Measurements from ENCODE around the gene STAB1. TPM values are rescaled to one million over a fixed set of nuclear protein-coding genes. Genes with fewer than 3 reads are reported as not detected.

Gene STAB1
- total and polyA plus RNA-seq, 2 experiments from 2014 or later: 3.0 to 4.6 TPM

DNA sequence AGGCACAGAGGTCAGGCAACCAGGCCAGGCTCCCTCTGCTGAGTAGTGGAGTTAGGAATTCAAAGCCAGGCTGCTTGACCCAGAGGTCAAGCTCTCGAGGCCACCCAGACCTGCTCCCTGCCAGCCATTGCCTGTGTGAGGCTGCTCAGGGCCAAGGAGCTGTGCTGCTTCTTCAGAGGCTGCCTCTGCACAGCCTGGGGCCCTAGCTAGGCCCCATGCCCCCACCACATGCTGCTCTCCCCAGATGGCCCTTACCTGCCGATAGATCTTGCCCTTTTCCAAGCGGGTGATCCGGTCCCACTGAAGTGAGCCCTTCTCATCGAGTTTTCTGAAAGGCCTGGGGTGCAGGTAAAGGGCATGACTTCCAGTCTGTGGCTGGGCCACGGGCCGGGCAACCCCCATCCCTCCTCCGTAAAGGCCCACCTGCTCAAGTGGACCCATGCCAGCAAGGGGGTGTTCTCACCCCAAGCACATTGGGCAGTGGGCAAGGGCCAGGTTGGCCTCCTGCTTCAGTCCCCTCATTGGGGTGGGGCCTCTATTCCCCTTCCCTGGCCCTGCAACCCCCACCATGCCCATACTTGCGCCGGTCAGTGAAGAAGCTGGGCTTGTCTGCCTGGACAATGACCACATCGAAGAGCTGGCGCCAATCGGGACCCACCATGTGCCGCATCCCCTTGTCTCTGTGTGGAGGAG is 32.0 kb downstream of the STAB1 start:
- Histone ChIP-seq H3K4me1 (ENCODE audit: insufficient read depth) (peaks cover 33% of the 10 kb centered on the region), H3K79me2 (peaks cover 28% of the 10 kb centered on the region), H3K4me3 (no peak overlapping the region), H3K9me3 (ENCODE audit: low read depth) (no peaks in the 10 kb centered on the region), H2AFZ (no peak overlapping the region), H3K27ac (no peak overlapping the region), H3K27me3 (no peaks in the 10 kb centered on the region), H4K20me1 (ENCODE audit: insufficient read depth, poor library complexity, severe bottlenecking) (peaks cover 5% of the 10 kb centered on the region), H3K36me3 (replicated peaks; ENCODE audit: insufficient read depth, low read depth) (no peaks in the 10 kb centered on the region), H3K9me2 (replicated peaks; ENCODE audit: insufficient read depth) (no peaks in the 10 kb centered on the region), H3K4me2 (no peak overlapping the region)
- DNase-seq (ENCODE audit: low spot score): no peak
- TF ChIP-seq EZH2phosphoT487 (IDR thresholded peaks at IDR 0.05; ENCODE audit: low read depth, severe bottlenecking, unreplicated experiment) (no peak), EZH2 (IDR thresholded peaks at IDR 0.05; ENCODE audit: borderline replicate concordance) (no peak)
- TF ChIP-seq, protein P1, sequence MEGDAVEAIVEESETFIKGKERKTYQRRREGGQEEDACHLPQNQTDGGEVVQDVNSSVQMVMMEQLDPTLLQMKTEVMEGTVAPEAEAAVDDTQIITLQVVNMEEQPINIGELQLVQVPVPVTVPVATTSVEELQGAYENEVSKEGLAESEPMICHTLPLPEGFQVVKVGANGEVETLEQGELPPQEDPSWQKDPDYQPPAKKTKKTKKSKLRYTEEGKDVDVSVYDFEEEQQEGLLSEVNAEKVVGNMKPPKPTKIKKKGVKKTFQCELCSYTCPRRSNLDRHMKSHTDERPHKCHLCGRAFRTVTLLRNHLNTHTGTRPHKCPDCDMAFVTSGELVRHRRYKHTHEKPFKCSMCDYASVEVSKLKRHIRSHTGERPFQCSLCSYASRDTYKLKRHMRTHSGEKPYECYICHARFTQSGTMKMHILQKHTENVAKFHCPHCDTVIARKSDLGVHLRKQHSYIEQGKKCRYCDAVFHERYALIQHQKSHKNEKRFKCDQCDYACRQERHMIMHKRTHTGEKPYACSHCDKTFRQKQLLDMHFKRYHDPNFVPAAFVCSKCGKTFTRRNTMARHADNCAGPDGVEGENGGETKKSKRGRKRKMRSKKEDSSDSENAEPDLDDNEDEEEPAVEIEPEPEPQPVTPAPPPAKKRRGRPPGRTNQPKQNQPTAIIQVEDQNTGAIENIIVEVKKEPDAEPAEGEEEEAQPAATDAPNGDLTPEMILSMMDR (IDR thresholded peaks at IDR 0.05; ENCODE audit: poor library complexity): no peak
- WGBS (ENCODE audit: low lambda C conversion rate, missing lambda C conversion rate): 86% methylated on average over 13 of the region's 14 CpGs

DNA sequence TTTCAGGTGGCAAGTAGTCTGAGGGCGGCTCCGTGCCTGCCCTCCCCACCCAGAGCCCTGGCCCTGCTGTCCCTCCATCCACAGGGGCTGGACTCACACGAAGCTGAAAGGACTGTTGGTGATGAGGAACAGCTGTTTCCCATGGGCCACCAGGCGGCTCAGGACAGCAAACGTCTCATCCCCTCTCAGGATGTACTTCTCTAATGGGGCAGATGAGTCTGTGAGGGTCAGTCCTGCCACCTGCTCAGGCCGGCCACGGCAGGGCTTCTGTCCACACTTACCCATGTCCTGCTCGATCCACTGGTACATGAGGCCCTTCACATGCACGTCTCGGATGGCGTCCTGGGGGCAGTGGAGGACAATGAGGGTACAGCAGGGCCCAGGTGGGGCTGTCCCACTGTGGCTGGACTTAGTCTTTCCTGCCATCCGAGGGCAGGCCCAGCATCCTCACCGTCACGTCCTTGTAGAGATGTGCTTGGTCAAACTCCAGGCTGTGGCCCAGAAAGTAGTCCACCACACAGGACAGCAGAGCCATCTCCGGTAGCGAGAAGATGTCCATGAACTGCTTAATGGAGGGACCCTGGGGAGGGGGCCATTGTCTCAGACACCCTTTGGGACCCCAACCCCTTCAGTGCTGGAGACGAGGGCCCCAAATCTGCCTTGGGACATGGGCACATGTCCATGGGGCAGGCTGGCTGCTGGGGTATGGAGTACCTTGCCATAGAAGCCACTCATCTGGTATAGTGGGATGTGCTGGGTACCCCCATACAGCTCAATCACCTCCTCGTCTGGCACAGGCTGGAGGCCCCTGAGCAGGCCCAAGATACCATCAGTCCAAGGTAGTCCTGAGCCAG is 32.8 kb downstream of the STAB1 start:
- peaks cover 36% of the 10 kb centered on the region for H3K79me2 ChIP-seq
- no peaks in the 10 kb centered on the region for H3K27me3 ChIP-seq
- H3K9me3 ChIP-seq (ENCODE audit: low read depth): no peaks in the 10 kb centered on the region
- no peak overlapping the region for H3K4me3 ChIP-seq
- peaks cover 5% of the 10 kb centered on the region for H4K20me1 ChIP-seq (ENCODE audit: insufficient read depth, poor library complexity, severe bottlenecking)
- H3K27ac ChIP-seq: no peak overlapping the region
- TF ChIP-seq EZH2phosphoT487 (IDR thresholded peaks at IDR 0.05; ENCODE audit: low read depth, severe bottlenecking, unreplicated experiment) (no peak), EZH2 (IDR thresholded peaks at IDR 0.05; ENCODE audit: borderline replicate concordance) (no peak)
- TF ChIP-seq, protein P1 (IDR thresholded peaks at IDR 0.05; ENCODE audit: poor library complexity): no peak
- H2AFZ ChIP-seq: no peak overlapping the region
- H3K36me3 ChIP-seq (replicated peaks; ENCODE audit: insufficient read depth, low read depth): no peaks in the 10 kb centered on the region
- H3K9me2 ChIP-seq (replicated peaks; ENCODE audit: insufficient read depth): no peaks in the 10 kb centered on the region
- peaks cover 38% of the 10 kb centered on the region for H3K4me1 ChIP-seq (ENCODE audit: insufficient read depth)
- H3K4me2 ChIP-seq: no peak overlapping the region
- 94% methylated on average over 18 of the region's 18 CpGs for WGBS (ENCODE audit: low lambda C conversion rate, missing lambda C conversion rate)
- DNase-seq (ENCODE audit: low spot score): no peak

DNA sequence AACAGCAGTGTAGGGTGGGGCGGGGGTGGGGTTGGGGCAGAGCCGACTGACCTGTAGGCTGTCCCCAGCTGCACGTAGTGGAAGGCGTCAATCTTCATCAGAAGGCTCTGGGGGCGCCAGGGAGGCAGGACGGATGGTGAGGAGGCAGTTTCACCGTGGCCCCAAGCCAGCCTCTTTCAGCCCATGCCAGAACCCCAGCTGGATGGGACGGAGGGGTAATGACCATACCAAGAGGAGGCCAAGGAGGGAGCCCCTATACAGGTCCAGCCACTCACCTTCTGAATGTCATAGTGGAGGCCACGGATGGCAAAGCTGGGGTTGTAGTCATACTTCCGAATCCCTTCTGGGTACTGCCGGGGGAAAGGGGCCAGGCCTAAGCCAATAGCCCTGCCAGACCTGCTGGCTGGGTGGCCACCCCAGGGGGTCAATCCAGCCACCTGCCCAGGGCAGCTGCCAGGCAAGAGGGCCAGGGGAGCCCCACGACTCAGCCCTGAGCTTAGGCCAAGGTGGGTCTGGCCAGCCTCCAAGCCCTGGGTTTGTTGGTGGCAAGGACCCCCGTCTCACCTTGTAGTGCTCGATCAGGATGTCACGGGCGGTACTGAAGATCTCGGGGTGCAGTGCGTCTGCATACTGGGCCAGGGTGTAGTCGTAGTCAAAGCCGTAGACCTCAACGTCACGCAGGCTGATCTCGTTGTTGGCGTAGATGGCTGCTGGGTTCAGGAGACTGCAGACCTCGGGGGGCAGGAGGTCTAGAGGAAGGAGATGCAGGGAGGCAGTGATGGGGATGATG is 33.6 kb downstream of the STAB1 start:
- no peak for DNase-seq (ENCODE audit: low spot score)
- no peak overlapping the region for H3K4me2 ChIP-seq
- peaks cover 38% of the 10 kb centered on the region for H3K4me1 ChIP-seq (ENCODE audit: insufficient read depth)
- no peak for TF ChIP-seq EZH2phosphoT487 (IDR thresholded peaks at IDR 0.05; ENCODE audit: low read depth, severe bottlenecking, unreplicated experiment)
- TF ChIP-seq, protein P1 (IDR thresholded peaks at IDR 0.05; ENCODE audit: poor library complexity): no peak
- no peak for TF ChIP-seq EZH2 (IDR thresholded peaks at IDR 0.05; ENCODE audit: borderline replicate concordance)
- 96% methylated on average over 25 of the region's 25 CpGs for WGBS (ENCODE audit: low lambda C conversion rate, missing lambda C conversion rate)
- no peaks in the 10 kb centered on the region for H3K9me3 ChIP-seq (ENCODE audit: low read depth)
- no peaks in the 10 kb centered on the region for H3K9me2 ChIP-seq (replicated peaks; ENCODE audit: insufficient read depth)
- H2AFZ ChIP-seq: no peak overlapping the region
- peaks cover 5% of the 10 kb centered on the region for H4K20me1 ChIP-seq (ENCODE audit: insufficient read depth, poor library complexity, severe bottlenecking)
- H3K27ac ChIP-seq: no peak overlapping the region
- H3K36me3 ChIP-seq (replicated peaks; ENCODE audit: insufficient read depth, low read depth): no peaks in the 10 kb centered on the region
- peaks cover 40% of the 10 kb centered on the region for H3K79me2 ChIP-seq
- no peak overlapping the region for H3K4me3 ChIP-seq
- no peaks in the 10 kb centered on the region for H3K27me3 ChIP-seq
